ENCODE results near the gene TCF12.

DNA sequence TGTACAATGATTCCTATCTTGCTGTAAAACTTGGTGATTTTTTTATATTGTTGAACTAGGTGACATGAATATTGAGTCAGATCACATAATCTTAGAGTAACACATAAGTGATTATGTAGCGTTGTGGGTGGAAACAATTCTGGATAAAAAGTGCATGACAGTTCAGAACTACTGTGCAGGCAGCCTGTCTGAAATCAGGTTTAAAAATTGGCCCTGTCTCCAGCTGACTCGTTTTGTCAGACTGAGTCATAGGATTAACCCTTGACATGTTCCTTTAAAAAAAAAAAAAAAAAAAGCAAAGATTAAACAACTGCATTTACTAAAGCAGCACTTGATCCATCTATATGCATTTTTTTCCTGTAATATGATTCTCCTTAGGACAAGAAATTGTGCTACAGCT is 297.8 kb downstream of the TCF12 start:
- TF ChIP-seq MAX (IDR thresholded peaks at IDR 0.05; ENCODE audit: insufficient read depth, insufficient read length) (no peak), POLR2A (IDR thresholded peaks at IDR 0.05; ENCODE audit: low read depth, low read length) (no peak), POLR2AphosphoS5 (IDR thresholded peaks at IDR 0.05; ENCODE audit: insufficient read depth, low read depth, low read length) (no peak), EZH2 (IDR thresholded peaks at IDR 0.05; ENCODE audit: borderline replicate concordance, low read depth, low read length, severe bottlenecking) (no peak), GATA2 (IDR thresholded peaks at IDR 0.05; ENCODE audit: insufficient read depth, insufficient read length, low read depth, low read length) (no peak)
- TF ChIP-seq, protein P1, sequence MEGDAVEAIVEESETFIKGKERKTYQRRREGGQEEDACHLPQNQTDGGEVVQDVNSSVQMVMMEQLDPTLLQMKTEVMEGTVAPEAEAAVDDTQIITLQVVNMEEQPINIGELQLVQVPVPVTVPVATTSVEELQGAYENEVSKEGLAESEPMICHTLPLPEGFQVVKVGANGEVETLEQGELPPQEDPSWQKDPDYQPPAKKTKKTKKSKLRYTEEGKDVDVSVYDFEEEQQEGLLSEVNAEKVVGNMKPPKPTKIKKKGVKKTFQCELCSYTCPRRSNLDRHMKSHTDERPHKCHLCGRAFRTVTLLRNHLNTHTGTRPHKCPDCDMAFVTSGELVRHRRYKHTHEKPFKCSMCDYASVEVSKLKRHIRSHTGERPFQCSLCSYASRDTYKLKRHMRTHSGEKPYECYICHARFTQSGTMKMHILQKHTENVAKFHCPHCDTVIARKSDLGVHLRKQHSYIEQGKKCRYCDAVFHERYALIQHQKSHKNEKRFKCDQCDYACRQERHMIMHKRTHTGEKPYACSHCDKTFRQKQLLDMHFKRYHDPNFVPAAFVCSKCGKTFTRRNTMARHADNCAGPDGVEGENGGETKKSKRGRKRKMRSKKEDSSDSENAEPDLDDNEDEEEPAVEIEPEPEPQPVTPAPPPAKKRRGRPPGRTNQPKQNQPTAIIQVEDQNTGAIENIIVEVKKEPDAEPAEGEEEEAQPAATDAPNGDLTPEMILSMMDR (IDR thresholded peaks at IDR 0.05; ENCODE audit: extremely low read depth in 1 of 2, insufficient read depth in 1 of 2, low read depth in 1 of 2, low read length in 2 of 2) = no peak
